GM21423 (cell line): Measurements from ENCODE around the gene CBFA2T3.

Experiments
- ATAC-seq: cut with Tn5 transposase; IDR thresholded peaks from one replicate; pipeline ENCODE4 v1.9.1; 2021; ENCODE audit warnings: mild to moderate bottlenecking, moderate library complexity; ENCODE audit not compliant: unreplicated experiment

Gene CBFA2T3

GRCh38 chr16:88865310-88865709 is 111.7 kb downstream of the CBFA2T3 start:
- ATAC-seq: no peak

DNA sequence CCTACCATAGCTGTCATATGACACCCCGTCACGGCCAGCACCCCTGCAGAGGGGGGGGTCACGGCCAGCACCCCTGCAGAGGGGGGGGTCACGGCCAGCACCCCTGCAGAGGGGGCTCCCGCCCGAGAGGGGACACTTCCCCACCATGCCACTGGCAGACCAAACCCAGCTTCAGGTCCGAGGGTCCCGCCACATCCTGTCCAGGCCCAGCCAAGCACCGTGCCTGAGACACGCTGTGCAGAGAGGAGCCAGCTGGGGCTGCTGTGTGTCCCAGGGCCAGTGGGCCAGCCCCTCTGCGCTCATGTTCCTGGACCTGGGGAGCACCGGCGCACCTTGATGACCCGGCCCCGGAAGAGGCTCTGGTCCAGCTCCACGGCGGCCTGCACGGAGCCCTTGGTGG is 112.5 kb downstream of the CBFA2T3 start:
- ATAC-seq: no peak

DNA sequence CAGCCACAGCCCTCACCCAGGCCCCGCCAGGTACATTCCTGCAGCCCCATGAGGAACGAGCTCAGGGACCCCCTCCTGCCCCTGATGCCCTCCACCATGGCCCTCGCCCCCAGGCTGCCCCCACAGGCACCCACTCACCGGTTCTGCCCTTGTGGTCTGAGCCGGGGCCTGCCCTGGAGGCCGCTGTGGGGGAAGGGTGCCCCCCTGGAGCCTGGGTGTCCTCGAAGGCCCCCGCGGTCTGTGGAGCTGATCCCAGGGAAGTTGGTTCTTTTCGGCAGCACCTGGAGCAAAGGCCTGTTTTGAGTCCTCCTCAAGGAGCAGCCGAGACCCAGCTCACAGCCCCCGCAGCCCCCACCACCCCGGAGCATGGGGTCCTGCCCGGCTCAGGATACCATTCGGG is 112.9 kb downstream of the CBFA2T3 start:
- ATAC-seq: no peak

DNA sequence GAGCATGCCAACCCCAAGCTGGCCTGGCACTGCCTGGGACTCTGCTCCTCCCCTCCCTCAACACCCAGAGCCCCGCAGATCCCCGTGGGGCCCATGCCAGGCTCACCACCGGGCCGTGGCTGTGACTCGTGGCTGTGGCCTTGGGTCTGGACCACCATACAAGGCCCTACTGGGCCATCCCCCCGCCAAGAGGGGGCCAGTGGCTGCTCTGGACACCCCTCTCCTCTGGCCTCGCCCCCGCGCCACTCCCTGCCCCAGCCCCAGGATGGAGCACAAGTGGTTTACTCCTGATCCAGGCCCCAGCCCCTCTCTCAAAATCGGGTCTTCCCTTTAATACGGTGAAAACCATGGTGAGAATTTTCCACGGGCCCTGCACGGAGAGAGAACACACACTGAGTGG is 113.6 kb downstream of the CBFA2T3 start:
- ATAC-seq: no peak

- ATAC-seq: no peak
Observed at GRCh38 chr16:88862968-88863367, 114.0 kb downstream of the CBFA2T3 start.

DNA sequence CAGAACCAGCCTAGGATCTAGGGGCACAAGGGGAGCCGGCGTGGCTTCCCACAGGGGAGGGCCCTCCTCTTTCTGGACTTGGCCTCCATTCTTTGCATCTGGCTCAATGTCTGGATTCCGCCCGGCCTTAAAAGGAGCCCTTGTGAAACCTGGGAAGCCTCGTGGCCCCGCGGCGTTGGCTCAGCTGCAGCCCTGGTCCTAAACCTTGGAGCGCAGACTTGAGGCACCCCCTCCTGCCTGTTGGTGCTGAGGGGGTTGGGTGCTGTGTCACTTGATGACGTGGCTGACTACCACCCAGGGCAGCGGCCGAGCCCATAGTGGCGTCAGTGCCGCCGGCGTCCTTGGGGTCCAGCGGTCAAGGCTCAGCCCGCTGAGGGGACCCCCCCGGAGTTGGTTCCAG is 115.6 kb downstream of the CBFA2T3 start:
- no peak for ATAC-seq

GRCh38 chr16:88859381-88860091 is 117.5 kb downstream of the CBFA2T3 start:
- no peak for ATAC-seq

GRCh38 chr16:88857728-88858339 is 119.2 kb downstream of the CBFA2T3 start:
- ATAC-seq: peak; percentile 36

DNA sequence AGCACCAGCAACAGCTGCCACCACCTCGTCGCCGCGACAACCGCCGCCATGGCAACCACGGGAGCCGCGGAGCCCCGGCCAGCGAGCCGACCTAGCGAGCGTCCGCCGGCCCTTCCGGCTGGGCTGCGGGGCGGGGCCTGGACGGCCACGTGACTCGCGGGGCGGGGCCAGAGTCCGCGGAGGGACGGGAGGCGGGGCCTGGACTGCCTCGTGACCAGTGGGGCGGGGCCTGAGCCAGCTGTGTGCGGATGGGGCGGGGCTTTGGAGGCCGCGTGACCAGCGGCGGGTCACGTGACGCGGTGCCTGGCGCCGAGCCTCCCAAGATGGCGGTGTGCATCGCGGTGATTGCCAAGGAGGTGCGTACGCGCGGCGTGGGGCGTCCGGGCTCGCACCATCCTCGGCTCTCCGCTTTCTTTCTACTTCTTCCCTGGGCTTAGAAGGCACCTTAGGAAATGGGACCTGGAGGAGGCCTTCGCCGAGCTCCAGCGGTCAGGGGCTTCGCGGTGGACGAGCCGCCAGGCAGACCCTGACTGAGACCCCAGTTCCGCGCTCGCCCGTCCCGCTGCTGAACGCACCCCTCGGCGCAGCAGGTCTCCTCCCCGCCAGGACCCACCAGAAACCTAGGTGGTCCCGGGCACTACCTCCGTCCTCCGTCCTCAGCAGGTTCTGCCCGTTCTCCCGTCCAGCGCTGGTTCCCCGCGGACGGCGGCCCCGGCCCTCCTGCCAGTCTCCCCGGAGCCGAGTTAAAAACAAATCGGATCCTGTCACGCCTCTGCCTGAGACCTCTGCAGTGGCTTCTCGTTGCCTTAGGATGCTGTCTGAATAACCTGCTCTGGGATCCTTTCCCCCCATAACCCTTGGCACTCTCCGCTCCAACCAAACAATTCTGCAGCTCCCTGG is 119.9 kb downstream of the CBFA2T3 start, which contains the start of the genes GALNS and TRAPPC2L:
GALNS (minus strand) TSS at position 120 of the 900 bp plus-strand sequence; CDS start at position 50, 70 bp downstream.
TRAPPC2L (plus strand) TSS at position 300 of the 900 bp plus-strand sequence; CDS start at position 324, 24 bp downstream.
- ATAC-seq: peak; percentile 71

DNA sequence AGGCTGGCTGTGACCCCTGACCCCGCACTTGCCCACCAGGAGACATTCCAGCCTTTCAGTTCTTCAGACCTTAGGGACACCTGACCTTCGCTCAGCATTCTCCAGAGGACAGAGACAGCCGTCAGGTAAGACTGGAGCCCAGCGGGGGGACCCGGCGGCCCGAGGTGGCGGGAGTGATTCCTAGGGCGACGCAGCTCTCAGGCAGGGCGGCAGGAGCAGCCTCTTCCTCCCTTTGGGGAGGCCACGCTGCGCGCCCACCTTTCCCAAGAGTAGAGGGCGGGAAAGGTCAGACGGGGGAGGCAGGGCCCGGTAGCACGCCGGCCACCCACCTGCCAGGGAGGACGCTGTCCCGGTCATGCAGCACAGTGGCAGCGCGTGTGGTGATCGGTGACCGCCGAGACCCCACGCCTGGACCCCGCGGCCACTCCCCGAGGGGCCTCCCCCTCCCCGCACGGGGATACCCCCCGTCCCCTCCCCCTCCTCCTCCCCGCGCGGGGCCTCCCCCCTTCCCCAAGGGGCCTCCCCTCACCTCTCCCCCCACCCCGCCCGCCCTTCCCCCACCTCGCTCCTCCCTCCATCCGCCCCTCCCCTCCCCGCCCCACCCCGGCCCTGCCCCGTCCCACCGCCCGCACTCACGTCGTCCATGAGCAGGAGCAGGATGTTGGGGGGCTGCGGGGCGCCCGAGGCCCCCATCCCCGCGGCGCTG is 120.7 kb downstream of the CBFA2T3 start:
- no peak for ATAC-seq

DNA sequence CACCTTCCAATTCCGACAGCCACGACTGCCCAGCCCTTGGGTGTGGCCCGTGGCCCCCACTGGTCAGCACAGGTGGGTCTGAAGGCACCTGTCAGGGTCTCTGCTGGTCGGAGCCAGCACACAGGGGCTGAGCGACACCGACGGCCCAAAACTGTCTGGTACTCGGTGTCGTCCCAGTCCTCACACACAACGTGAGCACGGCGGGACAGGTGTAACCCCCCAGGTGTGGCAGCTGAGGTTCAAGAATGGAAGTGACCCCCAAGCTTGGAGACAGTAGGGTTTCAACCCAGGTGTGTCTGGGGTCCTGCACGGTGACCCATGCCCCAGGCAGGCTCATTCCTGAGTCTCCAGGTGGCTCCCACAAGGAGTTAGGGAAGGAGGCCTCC is 121.3 kb downstream of the CBFA2T3 start:
- ATAC-seq: no peak

- no peak for ATAC-seq
Observed at GRCh38 chr16:88855176-88855575, 121.8 kb downstream of the CBFA2T3 start.

GRCh38 chr16:88854306-88855111 is 122.5 kb downstream of the CBFA2T3 start:
- ATAC-seq: no peak

DNA sequence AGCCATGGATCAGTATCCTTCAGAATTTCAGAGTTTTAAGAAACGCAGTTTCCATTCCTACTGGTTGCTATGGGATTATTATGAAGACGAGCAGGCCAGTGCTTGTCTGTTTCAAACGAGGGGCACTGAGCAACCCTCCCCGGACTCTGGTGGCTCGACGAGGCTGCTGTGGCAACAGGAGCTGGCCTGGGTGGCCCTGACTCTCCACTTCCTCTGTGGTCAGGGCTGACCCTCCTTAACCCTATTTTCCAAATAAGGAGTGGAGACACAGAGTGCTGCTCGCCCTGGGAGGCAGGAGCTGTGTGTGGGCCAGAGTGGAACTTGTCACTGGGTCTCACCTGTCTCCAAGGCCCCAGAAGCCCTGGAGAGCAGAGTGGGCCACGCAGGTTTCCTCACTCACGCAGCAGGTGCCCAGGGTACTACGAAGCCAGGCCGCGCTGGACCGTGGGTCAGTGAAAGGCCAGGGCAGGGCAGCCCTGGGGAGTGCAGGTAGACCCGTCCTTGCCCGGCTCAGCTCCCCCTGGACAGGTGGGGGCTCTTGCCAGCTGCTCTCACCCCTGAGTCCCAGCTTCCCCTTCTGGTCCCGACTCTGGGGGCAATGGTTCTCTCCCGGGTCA is 123.6 kb downstream of the CBFA2T3 start:
- no peak for ATAC-seq

GRCh38 chr16:88851616-88852015 is 125.4 kb downstream of the CBFA2T3 start:
- no peak for ATAC-seq

GRCh38 chr16:88850531-88851199 is 126.3 kb downstream of the CBFA2T3 start:
- no peak for ATAC-seq

- ATAC-seq: no peak
Observed at GRCh38 chr16:88848557-88848956, 128.4 kb downstream of the CBFA2T3 start.

DNA sequence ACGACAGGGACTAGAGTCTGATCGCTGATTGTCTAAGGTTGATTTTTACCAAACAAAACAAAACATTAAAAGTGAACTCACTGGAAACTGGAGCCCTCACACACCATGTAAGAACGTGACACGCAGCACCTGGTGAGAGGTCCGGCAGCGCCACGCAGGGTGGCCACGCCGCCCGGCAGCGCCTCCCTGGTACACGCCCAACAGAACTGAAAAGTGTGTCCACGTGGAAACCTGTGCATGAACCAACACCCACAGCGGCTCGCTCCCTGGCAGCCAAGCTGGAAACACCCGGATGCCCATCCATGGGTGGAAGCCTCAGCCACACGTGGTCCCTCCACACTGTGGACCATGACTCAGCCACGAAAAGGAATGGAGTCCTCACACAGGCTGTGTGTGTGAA is 129.4 kb downstream of the CBFA2T3 start:
- no peak for ATAC-seq

DNA sequence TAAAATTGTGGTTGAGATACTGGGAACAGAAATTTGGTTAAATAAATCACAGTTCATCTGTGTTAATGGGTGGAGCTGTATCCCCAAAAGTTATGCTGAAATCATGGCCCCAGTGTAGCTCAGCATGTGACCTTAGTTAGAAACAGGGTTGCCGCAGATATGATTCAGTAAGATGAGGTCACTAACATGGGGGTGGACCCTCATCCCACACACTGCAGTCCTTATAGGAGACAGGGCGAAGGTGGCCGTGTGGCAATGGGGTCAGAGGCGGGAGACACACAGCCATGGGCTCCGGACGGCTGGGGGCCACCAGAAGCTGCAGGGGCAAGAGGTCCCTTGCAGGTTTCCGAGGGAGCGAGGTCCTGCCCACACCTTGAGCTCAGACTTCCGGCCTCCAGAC is 130.9 kb downstream of the CBFA2T3 start:
- no peak for ATAC-seq
